GM23338 (cell line): Measurements from ENCODE around the gene MAGI1.

Experiments
- CREB1 ChIP-seq: fragments of 250-450 bp; sonication (Bioruptor Pico); IDR thresholded peaks from 2 replicates; pipeline ENCODE4 v1.5.0; 2020; ENCODE audit warnings: low read depth, mild to moderate bottlenecking, moderate library complexity
- CTCF ChIP-seq, 2 experiments: fragments of 200-600 bp in 1 of 2; sonication (generic) in 1 of 2; conservative IDR thresholded peaks; 2 replicates each; pipeline versions ENCODE4 v1.5.1 to v1.6.1; 2016 to 2017; ENCODE audit warnings: antibody characterized with exemption in 2 of 2, low read depth in 2 of 2, mild to moderate bottlenecking in 2 of 2, moderate library complexity in 1 of 2
- ETS1 ChIP-seq: IDR thresholded peaks from 2 replicates; pipeline ENCODE4 v1.6.1; 2016; ENCODE audit warnings: antibody characterized with exemption
- EZH2 ChIP-seq: fragments of 200-600 bp; sonication (generic); IDR thresholded peaks from one replicate; pipeline ENCODE4 v1.8.0; 2017; ENCODE audit warnings: antibody characterized with exemption, mild to moderate bottlenecking, low read depth; ENCODE audit not compliant: unreplicated experiment
- EZH2phosphoT487 ChIP-seq: fragments of 200-600 bp; sonication (generic); IDR thresholded peaks from one replicate; pipeline ENCODE4 v1.8.1; 2018; ENCODE audit warnings: antibody characterized with exemption; ENCODE audit not compliant: unreplicated experiment
- JUNB ChIP-seq: IDR thresholded peaks from one replicate; pipeline ENCODE4 v1.6.1; 2016; ENCODE audit warnings: antibody characterized with exemption; ENCODE audit not compliant: unreplicated experiment
- POLR2AphosphoS5 ChIP-seq: IDR thresholded peaks from 2 replicates; pipeline ENCODE4 v1.6.1; 2016; ENCODE audit warnings: antibody characterized with exemption, low read depth
- ZNF114 ChIP-seq: fragments of 250-450 bp; sonication (Bioruptor Pico); IDR thresholded peaks from 2 replicates; pipeline ENCODE4 v1.5.0; 2020; ENCODE audit warnings: mild to moderate bottlenecking, moderate library complexity
- TF ChIP-seq, protein P1 (sequence below): IDR thresholded peaks from one replicate; pipeline ENCODE4 v1.6.1; 2018; ENCODE audit warnings: antibody characterized with exemption; ENCODE audit not compliant: unreplicated experiment

- TF ChIP-seq EZH2phosphoT487: no peak
- no peak for TF ChIP-seq POLR2AphosphoS5
- TF ChIP-seq ZNF114: no peak
- TF ChIP-seq, protein P1, sequence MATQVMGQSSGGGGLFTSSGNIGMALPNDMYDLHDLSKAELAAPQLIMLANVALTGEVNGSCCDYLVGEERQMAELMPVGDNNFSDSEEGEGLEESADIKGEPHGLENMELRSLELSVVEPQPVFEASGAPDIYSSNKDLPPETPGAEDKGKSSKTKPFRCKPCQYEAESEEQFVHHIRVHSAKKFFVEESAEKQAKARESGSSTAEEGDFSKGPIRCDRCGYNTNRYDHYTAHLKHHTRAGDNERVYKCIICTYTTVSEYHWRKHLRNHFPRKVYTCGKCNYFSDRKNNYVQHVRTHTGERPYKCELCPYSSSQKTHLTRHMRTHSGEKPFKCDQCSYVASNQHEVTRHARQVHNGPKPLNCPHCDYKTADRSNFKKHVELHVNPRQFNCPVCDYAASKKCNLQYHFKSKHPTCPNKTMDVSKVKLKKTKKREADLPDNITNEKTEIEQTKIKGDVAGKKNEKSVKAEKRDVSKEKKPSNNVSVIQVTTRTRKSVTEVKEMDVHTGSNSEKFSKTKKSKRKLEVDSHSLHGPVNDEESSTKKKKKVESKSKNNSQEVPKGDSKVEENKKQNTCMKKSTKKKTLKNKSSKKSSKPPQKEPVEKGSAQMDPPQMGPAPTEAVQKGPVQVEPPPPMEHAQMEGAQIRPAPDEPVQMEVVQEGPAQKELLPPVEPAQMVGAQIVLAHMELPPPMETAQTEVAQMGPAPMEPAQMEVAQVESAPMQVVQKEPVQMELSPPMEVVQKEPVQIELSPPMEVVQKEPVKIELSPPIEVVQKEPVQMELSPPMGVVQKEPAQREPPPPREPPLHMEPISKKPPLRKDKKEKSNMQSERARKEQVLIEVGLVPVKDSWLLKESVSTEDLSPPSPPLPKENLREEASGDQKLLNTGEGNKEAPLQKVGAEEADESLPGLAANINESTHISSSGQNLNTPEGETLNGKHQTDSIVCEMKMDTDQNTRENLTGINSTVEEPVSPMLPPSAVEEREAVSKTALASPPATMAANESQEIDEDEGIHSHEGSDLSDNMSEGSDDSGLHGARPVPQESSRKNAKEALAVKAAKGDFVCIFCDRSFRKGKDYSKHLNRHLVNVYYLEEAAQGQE: no peak
- no peak for TF ChIP-seq CTCF (conservative IDR thresholded peaks at IDR 0.05; ENCODE audit: low read depth in 2 of 2)
- TF ChIP-seq CREB1 (CRISPR knock-in tag): no peak
- no peak for TF ChIP-seq EZH2
- TF ChIP-seq JUNB: no peak
- no peak for TF ChIP-seq ETS1
These were observed 378.6 kb downstream of the MAGI1 start for GRCh38 chr3:65660000-65660598.
